PC-3 (cell line): ENCODE results near the gene CRY1. TPM values are rescaled to one million over a fixed set of nuclear protein-coding genes. Genes with fewer than 3 reads are reported as not detected.
"Not testable (repeated sequence)": the region's sequence is repeated elsewhere in the genome, so short reads cannot be mapped to it uniquely, and the experiment has no call there.

Experiments
- ATAC-seq: fragments of 200-7000 bp; cut with Tn5 transposase; 2 replicates; pipeline ENCODE4 v1.9.1; 2020; ENCODE audit warnings: mild to moderate bottlenecking, moderate library complexity
- BruUV-seq: library from RNA; stranded (reverse); fragments of 400-500 nt; replicated peaks from 2 replicates; lab custom pipeline; 2021; lab: Mats Ljungman, UMichigan
- CTCF ChIA-PET: fragments of 300-600 bp; sonication (Branson Sonifier 250); formaldehyde crosslinking; loops from one replicate; lab custom pipeline; 2022; ENCODE audit warnings: antibody characterized with exemption; lab: Charles Lee
- POLR2A ChIA-PET: fragments of 300-600 bp; sonication (Branson Sonifier 250); formaldehyde crosslinking; loops from one replicate; lab custom pipeline; 2022; ENCODE audit warnings: antibody characterized with exemption; ENCODE audit not compliant: unreplicated experiment; lab: Charles Lee
- DNase-seq: peaks from one replicate; pipeline ENCODE4 v3.0.0-alpha.2; 2015
- H2AFZ ChIP-seq: fragments of 300-600 bp; sonication (generic); 2 replicates; pipeline ENCODE4 v1.6.0; 2016; ENCODE audit warnings: antibody characterized with exemption, low read length
- H3F3A ChIP-seq: fragments of 300-600 bp; sonication (generic); one replicate; pipeline ENCODE4 v1.6.0; 2017; ENCODE audit warnings: antibody characterized with exemption, low read length, control low read depth, mild to moderate bottlenecking; ENCODE audit not compliant: unreplicated experiment
- H3K27ac ChIP-seq: fragments of 300-600 bp; sonication (generic); 2 replicates; pipeline ENCODE4 v1.5.1; 2016; ENCODE audit warnings: mild to moderate bottlenecking, low read length
- H3K27me3 ChIP-seq: fragments of 300-600 bp; sonication (generic); 2 replicates; pipeline ENCODE4 v1.6.1; 2016; ENCODE audit warnings: low read length, mixed read lengths
- H3K36me3 ChIP-seq: fragments of 300-600 bp; sonication (generic); 2 replicates; pipeline ENCODE4 v1.6.1; 2016; ENCODE audit warnings: low read depth, mixed run types, low read length, mixed read lengths
- H3K4me1 ChIP-seq: fragments of 300-600 bp; sonication (generic); 2 replicates; pipeline ENCODE4 v1.5.1; 2016; ENCODE audit warnings: low read length; ENCODE audit not compliant: insufficient read depth
- H3K4me2 ChIP-seq: fragments of 300-600 bp; sonication (generic); 2 replicates; pipeline ENCODE4 v1.6.0; 2016; ENCODE audit warnings: low read length
- H3K4me3 ChIP-seq: fragments of 300-600 bp; sonication (generic); 2 replicates; pipeline ENCODE4 v1.5.1; 2016; ENCODE audit warnings: mild to moderate bottlenecking, low read length, mixed read lengths
- H3K79me2 ChIP-seq: fragments of 300-600 bp; sonication (generic); 2 replicates; pipeline ENCODE4 v1.6.1; 2017; ENCODE audit warnings: low read length, mixed read lengths
- H3K9ac ChIP-seq: fragments of 300-600 bp; sonication (generic); 2 replicates; pipeline ENCODE4 v1.6.0; 2016; ENCODE audit warnings: mild to moderate bottlenecking, low read length
- H3K9me2 ChIP-seq: fragments of 300-600 bp; sonication (generic); replicated peaks from 2 replicates; pipeline ENCODE4 v1.6.1; 2016; ENCODE audit warnings: mixed run types, low read length, mixed read lengths
- H3K9me3 ChIP-seq: fragments of 300-600 bp; sonication (generic); 2 replicates; pipeline ENCODE4 v1.6.1; 2016; ENCODE audit warnings: low read length, mixed read lengths
- H4K20me1 ChIP-seq: fragments of 300-600 bp; sonication (generic); 2 replicates; pipeline ENCODE4 v1.6.1; 2016; ENCODE audit warnings: low read length, mixed read lengths
- EZH2 ChIP-seq: fragments of 300-600 bp; sonication (generic); IDR thresholded peaks from one replicate; pipeline ENCODE4 v1.6.1; 2017; ENCODE audit warnings: antibody characterized with exemption, mild to moderate bottlenecking, low read length; ENCODE audit not compliant: unreplicated experiment
- EZH2phosphoT487 ChIP-seq: fragments of 300-600 bp; sonication (generic); IDR thresholded peaks from 2 replicates; pipeline ENCODE4 v1.6.1; 2018; ENCODE audit warnings: mild to moderate bottlenecking, antibody characterized with exemption, low read length, borderline replicate concordance
- intact Hi-C: fragments of 100-400 bp; cut with micrococcal nuclease; formaldehyde crosslinking; loops from 2 replicates; pipeline ENCODE4 v1.9.0; 2023
- total RNA-seq: library from RNA; depleted of rRNA; stranded (reverse); fragments of >200 nt; gene quantifications from 2 replicates; pipeline ENCODE4 v1.2.3, GENCODE V29; 2014
- TF ChIP-seq, protein P1 (sequence below): fragments of 300-600 bp; sonication (generic); conservative IDR thresholded peaks from 2 replicates; pipeline ENCODE4 v1.5.1; 2017; ENCODE audit warnings: antibody characterized with exemption, low read depth, mild to moderate bottlenecking, low read length

The CRY1 gene
- total RNA-seq, 1 experiment from 2014 or later: 32.0 TPM

DNA sequence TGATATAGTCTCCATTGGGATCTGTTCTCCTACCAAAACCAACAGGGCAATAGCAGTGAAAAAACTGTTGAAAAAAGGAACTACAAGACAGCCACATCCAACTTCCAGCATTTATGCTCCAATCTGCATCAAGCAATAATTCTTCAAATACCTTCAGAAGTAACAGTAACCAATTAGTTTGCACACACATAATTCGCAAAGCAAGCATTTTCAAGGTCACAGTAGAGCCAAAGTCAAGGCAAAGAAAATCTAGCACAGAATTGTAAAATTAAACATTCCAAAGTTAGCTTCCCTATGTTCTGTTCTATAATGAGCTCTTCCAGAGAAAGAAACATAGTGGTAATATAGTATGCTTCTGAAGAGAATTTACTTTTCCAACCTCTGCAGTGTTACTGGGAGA is 95.4 kb downstream of the CRY1 start:
- TF ChIP-seq, protein P1, sequence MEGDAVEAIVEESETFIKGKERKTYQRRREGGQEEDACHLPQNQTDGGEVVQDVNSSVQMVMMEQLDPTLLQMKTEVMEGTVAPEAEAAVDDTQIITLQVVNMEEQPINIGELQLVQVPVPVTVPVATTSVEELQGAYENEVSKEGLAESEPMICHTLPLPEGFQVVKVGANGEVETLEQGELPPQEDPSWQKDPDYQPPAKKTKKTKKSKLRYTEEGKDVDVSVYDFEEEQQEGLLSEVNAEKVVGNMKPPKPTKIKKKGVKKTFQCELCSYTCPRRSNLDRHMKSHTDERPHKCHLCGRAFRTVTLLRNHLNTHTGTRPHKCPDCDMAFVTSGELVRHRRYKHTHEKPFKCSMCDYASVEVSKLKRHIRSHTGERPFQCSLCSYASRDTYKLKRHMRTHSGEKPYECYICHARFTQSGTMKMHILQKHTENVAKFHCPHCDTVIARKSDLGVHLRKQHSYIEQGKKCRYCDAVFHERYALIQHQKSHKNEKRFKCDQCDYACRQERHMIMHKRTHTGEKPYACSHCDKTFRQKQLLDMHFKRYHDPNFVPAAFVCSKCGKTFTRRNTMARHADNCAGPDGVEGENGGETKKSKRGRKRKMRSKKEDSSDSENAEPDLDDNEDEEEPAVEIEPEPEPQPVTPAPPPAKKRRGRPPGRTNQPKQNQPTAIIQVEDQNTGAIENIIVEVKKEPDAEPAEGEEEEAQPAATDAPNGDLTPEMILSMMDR: no peak
- TF ChIP-seq EZH2: no peak
- no peak for TF ChIP-seq EZH2phosphoT487
- peaks cover 15% of the 10 kb centered on the region; the same call in 1 of the 2 replicates for H3K36me3 ChIP-seq
- no peaks in the 10 kb centered on the region for H3K4me1 ChIP-seq
- no peak overlapping the region for H3K4me3 ChIP-seq
- no peak overlapping the region for H3K4me2 ChIP-seq
- H2AFZ ChIP-seq: no peak overlapping the region
- intact Hi-C loops: no loop called here
- H3K27me3 ChIP-seq: no peaks in the 10 kb centered on the region
- H3K9me3 ChIP-seq: no peaks in the 10 kb centered on the region
- no peaks in the 10 kb centered on the region for H3K9me2 ChIP-seq
- ChIA-PET POLR2A (no interaction called here), CTCF (no interaction called here)
- DNase-seq: no peak
- H3F3A ChIP-seq: no peaks in the 10 kb centered on the region
- no TSS peak for BruUV-seq
- no peak for ATAC-seq
- no peaks in the 10 kb centered on the region for H3K79me2 ChIP-seq
- H3K9ac ChIP-seq: no peak overlapping the region
- H3K27ac ChIP-seq: no peak overlapping the region
- no peaks in the 10 kb centered on the region for H4K20me1 ChIP-seq

DNA sequence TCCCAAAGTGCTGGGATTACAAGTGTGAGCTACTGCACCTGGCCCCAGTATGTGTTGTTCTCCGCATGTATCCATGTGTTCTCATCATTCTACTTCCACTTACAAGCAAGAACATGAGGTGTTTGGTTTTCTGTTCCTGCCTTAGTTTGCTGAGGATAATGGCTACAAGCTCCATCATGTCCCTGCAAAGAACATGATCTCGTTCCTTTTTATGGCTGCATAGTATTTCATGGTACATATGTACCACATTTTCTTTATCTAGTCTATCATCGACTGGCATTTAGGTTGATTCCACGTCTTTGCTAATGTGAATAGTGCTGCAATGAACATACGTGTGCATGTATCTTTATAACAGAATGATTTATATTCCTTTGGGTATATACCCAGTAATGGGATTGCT is 97.2 kb downstream of the CRY1 start:
- H3K4me1 ChIP-seq, H3K4me3 ChIP-seq, BruUV-seq, H3K27ac ChIP-seq, DNase-seq, H3K79me2 ChIP-seq, H3F3A ChIP-seq, H2AFZ ChIP-seq, POLR2A ChIA-PET, H4K20me1 ChIP-seq, H3K9ac ChIP-seq, CTCF ChIA-PET, intact Hi-C loops, H3K4me2 ChIP-seq, H3K9me2 ChIP-seq, ATAC-seq, H3K9me3 ChIP-seq, H3K27me3 ChIP-seq: not testable (repeated sequence)
- peaks cover 15% of the 10 kb centered on the region; the same call in 1 of the 2 replicates for H3K36me3 ChIP-seq

DNA sequence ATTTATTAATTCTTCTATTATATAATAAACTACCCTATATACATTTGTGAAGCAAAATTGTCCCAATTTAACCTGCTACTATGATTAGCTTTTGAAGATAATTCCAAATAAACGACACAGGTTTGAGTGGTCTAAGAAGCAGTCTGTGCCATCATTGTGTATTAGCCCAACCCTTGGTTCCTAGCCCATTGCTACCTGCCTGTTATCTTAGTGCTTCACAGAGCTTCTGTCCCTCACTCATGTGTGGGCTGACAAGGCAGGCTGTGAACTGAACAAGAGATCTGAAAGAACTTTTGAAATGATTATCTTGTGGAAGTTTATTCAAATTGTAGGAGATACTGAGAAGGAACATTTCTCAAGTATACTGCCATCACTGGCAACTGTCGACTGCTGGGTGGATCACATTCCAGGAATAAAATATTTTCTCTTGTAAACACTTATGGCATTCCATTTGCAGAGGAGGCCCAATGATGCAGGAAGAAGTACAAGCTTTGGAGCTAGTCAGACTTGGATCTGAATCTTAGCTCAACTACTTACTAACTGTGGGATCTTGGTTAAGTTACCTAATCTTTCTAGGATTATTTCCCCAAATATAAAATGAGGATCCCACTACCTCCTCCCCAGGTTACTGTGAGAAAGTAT is 98.6 kb downstream of the CRY1 start:
- Histone ChIP-seq H3K4me2 (no peak overlapping the region), H3K9ac (no peak overlapping the region), H3K36me3 (peaks cover 15% of the 10 kb centered on the region; the same call in 1 of the 2 replicates), H3K27ac (no peak overlapping the region), H4K20me1 (no peaks in the 10 kb centered on the region), H3K4me3 (no peak overlapping the region), H3K4me1 (no peaks in the 10 kb centered on the region), H3K27me3 (no peaks in the 10 kb centered on the region), H3K79me2 (no peaks in the 10 kb centered on the region), H3F3A (no peaks in the 10 kb centered on the region), H3K9me2 (no peaks in the 10 kb centered on the region), H3K9me3 (no peaks in the 10 kb centered on the region), H2AFZ (no peak overlapping the region)
- ATAC-seq (peak; percentile 40), DNase-seq (no peak)
- BruUV-seq: no TSS peak
- POLR2A ChIA-PET: no interaction called here
- intact Hi-C loops: no loop called here
- CTCF ChIA-PET: no interaction called here
- TF ChIP-seq EZH2phosphoT487 (no peak), EZH2 (no peak)
- TF ChIP-seq, protein P1: no peak
